Cardiac septum (tissue), 1 donor: Measurements from ENCODE around the gene PYGM. TPM values are rescaled to one million over a fixed set of nuclear protein-coding genes. Genes with fewer than 3 reads are reported as not detected.

ENCODE experiments used
- DNase-seq: peaks from one replicate; pipeline ENCODE4 v3.0.0-alpha.2; 2020; ENCODE audit warnings: low spot score
- intact Hi-C: fragments of 100-400 bp; cut with DNase I; formaldehyde crosslinking; loops from one replicate; pipeline ENCODE4 v1.14.0; 2022
- total RNA-seq: library from RNA; stranded (reverse); fragmentation: NEBNext Ultra II Directional; extraction: Animal tissue kit (Norgen Biotek cat#: 25700); gene quantifications from one replicate; pipeline ENCODE4 v1.2.1, GENCODE V29; 2021
- donor health status: DM: no; HTN: no; CAD: no.

PYGM gene
- total RNA-seq, 1 donor from 2014 or later, result 42.5 TPM

- intact Hi-C loops, result no loop called here
- DNase-seq, result peak; percentile 60
Observed at GRCh38 chr11:64758330-64759079, 1.3 kb downstream of the PYGM start.

GRCh38 chr11:64757549-64758329 is 2.0 kb downstream of the PYGM start:
- peak; percentile 71 for DNase-seq
- intact Hi-C loops, result no loop called here

- DNase-seq, result peak; percentile 56
- intact Hi-C loops, result no loop called here
Observed at GRCh38 chr11:64755681-64756361, 4.0 kb downstream of the PYGM start.

- intact Hi-C loops, result no loop called here
- peak; percentile 63 for DNase-seq
Observed at GRCh38 chr11:64754919-64755662, 4.7 kb downstream of the PYGM start.

- DNase-seq, result no peak
- intact Hi-C loops, result no loop called here
Observed at GRCh38 chr11:64754124-64754918, 5.5 kb downstream of the PYGM start.

- intact Hi-C loops, result no loop called here
- DNase-seq, result no peak
Observed at GRCh38 chr11:64753380-64754123, 6.2 kb downstream of the PYGM start.

- DNase-seq, result no peak
Observed at GRCh38 chr11:64753019-64753379, 6.8 kb downstream of the PYGM start.

GRCh38 chr11:64752175-64752970 is 7.4 kb downstream of the PYGM start:
- intact Hi-C loops, result no loop called here

More at GRCh38 chr11:64753019-64753379, 6.8 kb downstream of the PYGM start:
- intact Hi-C loops, result no loop called here

GRCh38 chr11:64751580-64751979 is 8.2 kb downstream of the PYGM start:
- intact Hi-C loops, result no loop called here
- DNase-seq, result no peak

More at GRCh38 chr11:64752175-64752970, 7.4 kb downstream of the PYGM start:
- no peak for DNase-seq

GRCh38 chr11:64751136-64751535 is 8.6 kb downstream of the PYGM start:
- DNase-seq, result no peak
- intact Hi-C loops, result no loop called here

- intact Hi-C loops, result no loop called here
- DNase-seq, result no peak
Observed at GRCh38 chr11:64750361-64751054, 9.3 kb downstream of the PYGM start.

GRCh38 chr11:64747961-64748665 is 11.7 kb downstream of the PYGM start:
- no peak for DNase-seq
- intact Hi-C loops, result no loop called here

GRCh38 chr11:64746486-64746885 is 13.3 kb downstream of the PYGM start:
- DNase-seq, result no peak
- intact Hi-C loops, result no loop called here

- peak; percentile 97 for DNase-seq
- intact Hi-C loops, result no loop called here
Observed at GRCh38 chr11:64745521-64746328, 14.0 kb downstream of the PYGM start.

- peak; percentile 95 for DNase-seq
- intact Hi-C loops, result no loop called here
Observed at GRCh38 chr11:64745189-64745520, 14.6 kb downstream of the PYGM start.
